ENCODE results near the gene BTBD16.

BTBD16 gene

DNA sequence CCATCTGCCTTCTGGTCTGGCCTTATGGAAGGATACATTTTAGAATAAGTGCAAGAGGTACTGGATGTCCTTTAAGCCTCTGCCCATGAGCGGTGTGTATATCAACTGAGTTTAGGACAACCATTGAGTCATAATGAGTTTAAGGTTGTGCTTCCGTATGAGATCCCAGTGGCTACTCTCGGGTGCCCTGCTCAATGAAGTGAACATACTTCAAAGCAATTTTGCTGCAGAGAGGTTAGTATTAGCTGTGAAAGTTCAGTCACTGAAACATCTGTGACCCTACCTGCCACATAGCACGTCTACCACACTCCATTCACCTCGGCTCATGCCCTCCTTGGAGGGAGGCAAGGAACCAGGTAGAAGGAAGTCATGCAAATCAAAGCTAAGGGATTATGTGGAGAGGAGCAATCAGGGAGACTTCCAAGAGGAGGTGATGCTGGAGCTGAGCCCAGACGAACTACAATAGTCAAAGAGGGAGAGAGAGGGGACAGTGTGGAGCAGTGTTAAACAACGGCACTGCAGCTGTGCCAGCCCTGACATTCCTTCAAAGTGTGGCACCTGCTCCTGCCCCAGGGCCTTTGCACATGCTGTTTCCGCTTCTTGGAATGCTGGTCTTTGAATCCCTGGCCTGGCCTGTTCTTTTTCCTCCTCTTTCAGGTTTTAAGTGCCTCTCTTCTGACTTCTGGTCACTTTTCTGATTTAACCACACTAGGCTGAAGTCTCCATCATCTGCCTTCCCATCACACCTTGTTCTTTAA is 25.4 kb downstream of the BTBD16 start:
- no peak for DNase-seq

DNA sequence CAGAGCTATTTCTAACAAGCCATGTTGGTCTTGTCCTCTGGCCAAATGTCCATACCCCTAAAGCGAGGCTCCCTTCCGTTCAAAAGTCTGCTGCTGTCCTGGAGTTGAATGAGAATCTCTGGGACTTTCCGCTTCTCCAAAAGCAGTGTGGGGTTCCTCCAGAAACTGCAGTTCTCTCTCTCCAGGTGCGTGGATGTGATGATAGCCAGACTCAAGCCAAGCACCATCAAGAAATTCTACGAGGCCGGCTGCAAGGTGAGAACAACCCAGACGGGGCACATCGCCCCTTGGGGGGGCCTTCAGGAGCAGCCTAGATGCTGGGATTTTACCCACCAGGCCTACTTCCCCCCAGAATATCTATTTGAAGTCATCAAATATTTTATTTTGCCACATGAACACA is 26.5 kb downstream of the BTBD16 start:
- no peak for DNase-seq

DNA sequence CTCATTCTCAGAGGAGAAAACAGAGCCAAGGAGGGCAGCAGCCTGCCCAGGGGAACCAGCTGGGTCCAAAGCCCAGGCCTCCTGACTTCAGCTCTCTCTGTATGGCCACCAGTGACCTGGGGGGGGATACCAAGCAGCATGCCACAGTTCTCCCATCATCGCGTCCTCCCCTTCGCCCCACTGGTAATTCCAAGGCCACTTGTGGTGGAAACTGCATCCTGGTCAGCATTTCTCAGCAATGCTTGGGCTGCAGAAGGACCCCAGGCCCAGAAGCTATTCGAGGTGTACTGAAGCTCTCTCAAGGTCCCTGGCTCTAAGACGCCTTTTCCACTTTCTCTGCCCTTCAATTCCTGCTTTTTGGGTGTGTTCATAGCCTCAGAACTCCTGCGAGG is 27.1 kb downstream of the BTBD16 start:
- DNase-seq, result no peak

DNA sequence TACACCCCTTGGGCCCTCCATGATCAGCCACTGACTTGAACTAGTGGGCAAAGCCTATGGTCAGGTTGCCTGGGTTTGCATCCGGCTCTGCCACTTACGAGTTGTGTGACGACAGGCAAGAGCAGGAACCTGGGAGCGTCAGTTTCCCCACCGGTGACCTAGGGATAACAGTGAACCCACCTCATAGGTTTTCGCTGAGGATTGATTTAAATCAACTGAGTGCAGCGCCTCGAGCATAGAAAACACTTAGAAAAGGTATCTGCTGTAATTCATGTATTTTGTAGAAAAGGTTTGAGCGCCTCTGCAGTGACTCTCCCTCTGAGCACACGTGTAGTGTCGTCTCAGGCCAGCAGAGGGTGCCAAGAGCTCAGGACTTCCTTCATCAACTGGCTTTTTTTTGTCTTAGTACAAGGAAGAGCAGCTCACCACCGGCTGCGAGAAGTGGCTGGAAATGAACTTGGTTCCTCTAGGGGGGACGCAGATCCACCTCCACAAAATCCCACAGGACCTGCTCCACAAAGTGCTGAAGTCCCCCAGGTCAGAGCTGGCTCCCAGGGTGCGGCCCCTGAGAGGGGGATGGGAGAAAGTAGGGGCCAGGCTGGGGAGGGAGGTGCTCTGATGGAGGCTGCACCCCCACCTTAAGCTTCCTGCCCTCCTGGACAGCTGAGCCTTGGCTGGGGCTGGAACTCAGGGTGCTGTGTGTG is 27.7 kb downstream of the BTBD16 start:
- DNase-seq, result peak; percentile 35 to 59

DNA sequence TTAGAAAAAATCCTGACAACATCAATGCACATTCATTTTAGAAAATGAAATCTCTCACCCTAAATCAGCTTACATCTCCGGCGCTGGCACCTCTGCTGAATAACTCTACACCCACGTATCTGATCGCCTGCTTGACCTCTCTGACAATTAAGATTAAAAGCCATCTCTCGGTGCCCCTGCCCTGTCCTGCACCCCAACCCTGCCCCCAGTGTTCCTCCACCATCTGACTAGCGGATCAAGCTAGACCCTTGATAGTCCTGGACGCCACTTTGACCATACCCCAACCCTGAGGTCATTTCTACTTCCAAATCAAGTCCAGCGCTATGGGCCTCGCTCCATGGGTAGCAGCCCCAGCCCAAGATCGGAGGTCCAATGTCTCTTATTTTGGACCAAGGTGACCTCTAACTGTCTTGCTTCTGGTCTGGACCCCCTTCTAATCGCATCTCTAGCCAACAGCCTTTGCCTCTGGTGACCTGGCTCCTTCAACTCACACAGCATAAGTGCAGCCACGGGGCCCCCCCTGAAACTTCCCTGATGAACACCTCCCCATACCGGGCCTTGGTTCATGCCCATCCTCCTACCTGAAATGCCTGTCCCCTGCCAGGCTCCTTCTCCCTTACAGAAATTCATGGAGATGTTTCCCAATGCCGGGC is 28.5 kb downstream of the BTBD16 start:
- DNase-seq, result no peak

DNA sequence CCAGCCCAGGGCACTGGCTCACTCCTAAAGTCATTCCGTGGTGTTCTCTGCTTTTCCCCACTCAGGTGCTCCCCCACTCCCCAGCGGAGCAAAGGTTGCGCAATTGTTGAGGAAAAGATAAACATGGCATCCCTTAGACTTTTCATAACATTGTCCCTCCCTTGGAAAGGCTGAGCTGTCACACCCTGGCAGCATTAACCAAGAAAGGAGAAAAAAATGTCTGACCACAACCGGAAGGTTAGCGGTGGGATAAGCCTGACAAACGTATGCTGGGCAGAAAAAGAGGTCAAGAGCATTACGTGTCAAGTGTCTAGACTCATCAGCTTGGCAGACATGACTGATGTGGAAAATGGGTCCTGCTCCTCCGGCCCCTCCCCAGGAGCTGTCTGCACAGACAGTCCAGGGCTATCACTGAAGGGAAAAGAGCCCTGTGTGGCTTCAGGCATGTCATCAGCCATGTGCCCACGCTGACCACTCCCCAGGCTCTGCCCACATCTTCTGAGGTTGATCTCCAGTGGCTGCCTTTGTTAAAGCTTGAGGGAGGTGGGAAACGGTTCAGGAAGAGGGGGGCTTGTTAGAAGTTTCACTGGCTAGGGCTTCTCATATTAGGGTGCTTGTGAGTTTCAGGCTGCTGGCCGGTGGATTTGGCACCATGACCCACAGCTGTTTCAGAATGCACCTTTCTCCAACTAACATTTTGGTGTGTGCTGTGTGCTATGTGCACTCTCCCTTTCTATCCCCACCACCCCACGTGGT is 30.1 kb downstream of the BTBD16 start:
- no peak for DNase-seq

DNA sequence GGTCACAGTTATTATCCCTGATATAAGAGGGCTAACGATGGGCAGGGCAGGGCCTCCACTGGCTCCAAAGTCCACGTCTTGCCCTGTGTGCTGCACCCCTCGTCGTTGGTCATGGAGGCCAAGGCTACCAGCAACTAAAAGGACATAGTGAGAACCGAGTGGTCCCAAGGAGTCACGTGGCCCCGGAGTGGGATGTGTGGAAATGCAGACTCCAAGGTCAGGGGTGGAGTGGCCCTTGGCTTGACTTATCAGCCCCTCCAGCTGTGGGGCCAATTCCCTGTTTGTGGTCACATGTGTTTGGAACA is 30.7 kb downstream of the BTBD16 start:
- no peak for DNase-seq

DNA sequence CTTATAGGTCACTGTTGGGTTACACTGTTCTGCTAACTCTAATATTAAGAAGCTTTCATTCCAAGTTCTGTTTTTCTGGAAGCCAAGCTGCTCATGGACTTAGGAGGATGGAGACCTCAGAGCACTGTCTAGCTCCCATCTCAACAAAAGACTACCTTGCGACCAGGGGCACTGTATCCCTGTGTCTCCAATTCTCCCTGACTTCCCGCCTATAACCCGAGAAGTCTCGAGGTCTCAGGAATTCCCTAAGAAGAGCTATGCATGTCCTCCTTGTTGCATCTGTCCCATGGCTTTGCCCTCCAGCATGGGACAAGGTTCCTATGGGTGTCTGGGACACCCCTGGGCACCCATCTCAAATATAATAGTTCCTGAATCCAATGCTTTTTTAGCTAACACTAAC is 31.2 kb downstream of the BTBD16 start:
- no peak for DNase-seq

DNA sequence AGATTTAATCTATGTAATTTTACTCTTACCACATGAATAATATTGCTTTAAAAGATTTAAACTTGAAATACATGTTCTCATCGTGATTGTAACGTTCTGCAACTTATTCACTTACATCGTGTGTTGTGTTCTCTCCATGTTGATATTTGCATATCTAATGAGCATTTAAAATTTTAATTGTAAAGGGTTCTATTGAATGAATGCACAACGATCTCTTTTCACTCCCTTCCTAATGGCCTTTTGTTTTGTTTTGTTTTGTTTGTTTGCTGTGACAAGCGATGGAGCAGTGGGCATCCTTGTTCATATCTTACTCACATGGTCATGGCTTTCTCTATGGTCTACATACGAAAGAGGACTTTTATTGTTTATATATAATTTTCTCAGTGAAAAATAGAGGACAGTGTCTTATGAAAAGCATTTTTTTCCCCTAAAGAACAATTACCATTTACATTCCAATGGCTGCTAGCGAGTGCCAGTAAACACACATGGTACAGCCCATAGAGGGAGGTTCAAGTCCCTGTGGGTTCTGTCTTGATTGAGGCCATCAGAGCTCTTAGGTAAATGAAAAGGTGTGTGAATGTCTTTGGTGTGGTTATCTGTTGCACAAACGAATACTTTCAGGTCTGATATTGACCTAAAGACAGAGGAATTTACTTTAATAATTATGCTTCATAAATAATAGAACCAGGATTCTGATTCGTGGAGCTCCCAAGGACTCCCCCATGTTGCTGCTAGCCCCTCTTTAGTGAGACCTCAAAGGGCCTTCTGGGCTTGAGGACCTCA is 32.4 kb downstream of the BTBD16 start:
- no peak for DNase-seq

DNA sequence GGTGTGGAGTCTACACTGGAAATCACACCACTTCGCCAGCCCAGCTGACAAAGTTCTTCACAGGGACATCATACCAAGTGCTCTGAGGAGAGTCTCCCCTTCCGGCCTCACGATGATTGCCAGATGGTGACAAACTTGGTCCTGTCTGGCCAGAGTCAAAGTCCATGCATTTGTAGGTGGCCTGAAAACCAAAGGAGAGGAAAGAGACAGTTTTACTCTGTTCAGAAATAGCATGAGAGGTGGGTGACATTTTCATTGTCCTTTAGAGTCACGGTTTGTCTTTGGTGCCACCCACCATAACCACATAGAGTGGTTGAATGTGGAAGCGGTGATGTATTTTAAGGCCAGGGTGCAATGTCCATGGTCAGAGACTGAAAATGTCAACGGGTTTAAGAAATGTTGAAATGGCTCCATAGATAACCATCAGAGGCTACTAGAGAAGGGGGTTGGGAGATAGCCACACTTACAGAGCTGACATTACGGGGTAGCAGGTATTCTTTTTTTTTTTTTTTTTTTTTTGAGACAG is 33.0 kb downstream of the BTBD16 start:
- no peak for DNase-seq

DNA sequence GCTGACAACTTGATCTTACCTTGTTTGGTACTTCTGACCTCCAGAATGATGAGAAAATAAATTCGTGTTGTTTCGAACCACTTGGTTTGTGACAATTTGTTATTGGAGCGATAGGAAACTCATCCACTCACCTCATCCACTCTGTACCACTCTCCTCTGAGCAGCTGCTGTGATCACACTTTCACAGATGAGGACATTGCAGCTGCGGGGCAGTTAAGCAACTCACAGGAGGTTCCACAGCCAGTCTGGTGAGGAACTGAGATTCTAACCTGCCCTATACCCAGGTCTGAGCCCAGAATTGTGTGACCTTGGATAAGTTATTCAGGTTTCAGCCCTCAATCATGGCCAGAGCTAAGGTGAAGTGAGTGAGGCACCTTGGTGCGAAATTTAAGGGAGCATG is 35.2 kb downstream of the BTBD16 start:
- no peak for DNase-seq

DNA sequence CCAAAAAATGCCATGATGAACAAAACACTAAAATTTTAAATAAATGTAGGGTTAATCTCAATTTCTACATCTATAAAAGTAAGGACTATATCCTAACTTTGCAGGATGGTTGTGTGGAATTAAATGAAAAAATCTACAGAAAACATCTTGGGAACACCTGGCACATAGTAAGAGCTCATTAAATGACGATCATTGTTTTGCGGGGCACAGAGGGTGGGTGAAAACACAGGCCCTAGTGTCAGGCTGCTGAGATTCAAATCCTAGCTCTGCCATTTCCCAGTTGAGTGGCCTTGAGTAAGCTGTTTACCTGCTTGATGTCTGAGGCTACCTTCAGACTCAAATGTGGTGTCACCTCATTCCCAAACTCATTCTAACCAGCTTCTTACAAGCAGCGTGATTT is 35.6 kb downstream of the BTBD16 start:
- no peak for DNase-seq

DNA sequence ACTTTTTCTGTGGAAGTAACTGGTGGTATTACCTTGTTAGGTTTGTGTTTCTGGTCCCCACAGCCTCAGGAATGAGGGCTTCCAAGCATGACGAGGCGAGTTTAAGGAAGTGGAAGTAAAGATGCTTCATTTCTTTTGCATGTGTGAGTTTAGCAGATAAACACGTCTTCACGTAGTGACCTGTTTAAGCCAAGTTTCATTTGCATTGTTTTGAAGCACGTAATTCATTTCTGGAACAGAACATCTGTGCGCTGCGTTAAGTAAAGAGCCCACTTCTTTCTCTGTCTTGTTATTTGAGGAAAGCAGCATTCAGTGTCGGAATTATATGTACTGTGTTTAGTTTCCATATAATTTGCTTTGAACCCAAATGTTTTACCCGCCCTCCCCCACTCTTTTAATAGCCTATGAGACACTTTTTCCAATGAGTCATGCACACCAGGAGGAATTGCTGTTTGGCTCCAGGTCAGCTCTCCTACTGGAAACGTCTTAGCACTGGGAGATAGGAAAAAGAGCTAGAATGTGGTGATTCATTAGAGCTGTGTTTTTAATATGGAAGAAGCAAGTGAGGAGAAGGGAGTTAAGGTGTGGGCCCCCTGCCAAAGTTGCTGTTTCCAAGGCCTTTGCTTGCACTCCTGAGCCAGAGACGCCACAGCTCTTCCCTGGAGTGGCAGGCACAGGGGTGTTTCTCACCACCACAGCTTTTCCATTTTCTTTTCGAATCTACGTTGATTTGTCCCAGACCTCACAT is 36.7 kb downstream of the BTBD16 start:
- DNase-seq, result peak in 1 of 2 experiments; percentile 0

DNA sequence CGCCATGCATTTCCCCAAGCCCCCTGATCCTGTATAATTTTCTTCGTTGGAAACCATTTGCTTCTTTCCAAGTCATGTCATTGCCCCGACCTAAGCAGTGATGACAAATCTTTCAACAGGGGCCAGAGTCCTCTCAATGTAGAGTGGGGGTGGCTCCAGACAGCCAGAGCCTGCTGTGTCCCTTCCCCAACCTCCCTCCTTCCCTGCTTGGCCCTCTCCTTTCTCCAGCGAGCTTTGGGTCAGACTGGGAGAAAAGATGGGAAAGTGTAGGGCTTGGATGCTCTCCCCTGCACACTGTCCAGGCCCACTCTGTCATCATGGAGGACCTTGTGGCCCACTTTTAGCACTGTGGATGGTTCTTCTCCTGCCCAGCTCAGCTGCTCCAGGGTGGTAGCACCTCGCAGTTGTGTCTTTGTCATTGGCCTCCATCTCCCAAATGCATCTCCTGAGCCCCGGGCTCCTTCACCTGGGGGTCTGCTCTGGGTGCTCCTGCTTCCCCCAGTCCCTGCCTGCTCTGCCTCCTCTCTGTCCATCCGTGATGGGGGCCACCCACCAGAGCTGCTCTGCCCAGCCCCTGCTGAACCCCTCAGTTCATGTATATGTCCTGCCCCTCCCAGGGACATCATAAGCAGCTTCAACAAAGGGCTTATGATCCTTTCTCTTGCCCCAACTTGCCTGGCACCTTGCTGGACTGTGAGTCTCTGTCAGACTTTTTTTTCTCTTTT is 37.5 kb downstream of the BTBD16 start:
- DNase-seq, result no peak

DNA sequence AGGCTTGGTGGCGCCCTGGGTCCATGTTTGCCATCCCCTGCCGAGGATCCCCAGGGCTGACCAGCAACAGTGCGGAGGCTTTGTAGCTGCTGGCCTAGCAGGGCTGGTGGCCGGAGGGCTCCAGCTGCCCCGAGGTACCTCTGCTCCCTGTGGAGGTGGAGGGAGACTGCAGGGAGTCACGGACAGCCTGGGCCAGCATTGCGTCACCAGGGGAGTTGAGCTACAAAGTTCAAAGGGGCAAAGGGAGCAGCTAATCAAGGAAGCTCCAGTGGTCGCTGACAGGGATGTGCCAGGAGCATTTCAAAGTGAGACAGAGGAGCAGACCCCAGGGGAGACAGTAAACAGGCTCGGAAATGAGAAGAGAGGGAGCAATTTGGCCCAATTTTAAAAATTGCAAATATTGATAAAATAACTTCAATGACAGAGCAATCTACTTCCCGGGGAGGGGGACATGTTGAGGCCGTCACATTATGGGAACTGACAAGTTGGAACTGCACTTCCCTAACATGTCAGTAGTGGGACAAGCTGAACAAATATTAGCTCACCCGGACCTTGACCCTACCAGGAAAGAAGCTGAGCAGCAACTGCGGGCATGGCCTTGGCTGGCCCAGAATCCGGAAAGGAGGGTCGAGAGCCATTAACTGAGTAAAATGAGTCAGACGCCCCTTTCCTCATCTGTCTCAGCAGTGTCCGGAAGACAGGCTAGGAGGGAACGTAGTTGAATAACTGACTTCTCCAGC is 39.4 kb downstream of the BTBD16 start:
- no peak for DNase-seq

DNA sequence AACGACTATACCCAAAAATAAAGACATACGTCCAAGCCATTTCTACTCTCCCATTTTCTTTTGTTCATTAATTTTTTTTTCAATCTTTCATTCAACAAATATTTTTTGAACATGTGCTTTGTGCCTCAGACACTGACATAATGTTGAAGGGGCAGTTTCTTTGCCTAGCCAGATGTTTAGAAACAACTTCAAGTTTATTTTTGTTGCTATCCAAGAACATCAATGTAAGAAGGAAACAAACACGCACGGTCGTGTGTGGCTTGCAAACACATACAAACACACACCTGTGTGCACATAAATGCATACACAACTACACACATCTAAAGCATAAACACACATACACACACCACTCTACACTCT is 39.9 kb downstream of the BTBD16 start:
- DNase-seq, result no peak

DNA sequence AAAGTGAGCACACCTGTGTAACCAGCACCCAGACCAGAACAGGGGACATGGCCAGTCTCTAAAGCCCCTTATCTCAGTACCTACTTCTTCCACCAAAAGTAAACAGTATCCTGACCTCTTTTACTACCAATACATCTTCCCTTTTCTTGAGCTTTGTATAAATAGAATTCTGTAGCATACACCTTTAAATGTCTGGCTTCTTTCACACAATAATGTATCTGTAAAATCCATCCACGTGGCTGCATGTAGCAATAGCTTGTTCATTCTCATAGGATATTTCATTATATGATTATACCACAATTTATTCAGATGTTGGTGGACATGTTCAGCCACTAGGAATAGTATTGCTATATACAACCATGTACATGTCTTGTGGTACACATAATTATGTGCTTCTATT is 40.6 kb downstream of the BTBD16 start:
- no peak for DNase-seq

DNA sequence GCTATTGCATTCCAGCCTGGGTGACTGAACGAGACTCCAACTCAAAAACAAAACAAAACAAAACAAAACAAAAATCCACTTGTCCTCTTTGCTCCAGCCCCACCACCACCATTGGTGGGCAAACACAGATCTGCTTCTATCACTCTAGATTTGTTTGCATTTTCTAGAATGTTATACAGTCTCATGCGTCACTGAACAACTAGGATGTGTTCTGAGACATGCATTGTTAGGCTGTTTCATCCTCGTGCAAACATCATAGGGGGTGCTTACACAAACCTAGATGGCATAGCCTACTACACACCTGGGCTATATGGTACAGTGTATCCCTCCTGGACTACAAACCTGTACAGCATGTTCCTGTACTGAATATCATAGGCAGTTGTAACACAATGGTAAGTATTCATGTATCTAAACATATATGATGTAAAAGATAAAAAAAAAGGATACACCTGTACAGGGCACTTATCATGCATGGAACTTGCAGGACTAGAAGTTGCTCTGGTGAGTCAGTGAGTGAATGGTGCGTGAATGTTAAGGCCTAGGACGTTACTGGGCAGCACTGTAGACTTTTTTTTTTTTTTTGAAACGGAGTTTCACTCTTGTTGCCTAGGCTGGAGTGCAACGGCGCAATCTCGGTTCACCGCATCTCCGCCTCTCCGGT is 45.3 kb downstream of the BTBD16 start:
- no peak for DNase-seq

DNA sequence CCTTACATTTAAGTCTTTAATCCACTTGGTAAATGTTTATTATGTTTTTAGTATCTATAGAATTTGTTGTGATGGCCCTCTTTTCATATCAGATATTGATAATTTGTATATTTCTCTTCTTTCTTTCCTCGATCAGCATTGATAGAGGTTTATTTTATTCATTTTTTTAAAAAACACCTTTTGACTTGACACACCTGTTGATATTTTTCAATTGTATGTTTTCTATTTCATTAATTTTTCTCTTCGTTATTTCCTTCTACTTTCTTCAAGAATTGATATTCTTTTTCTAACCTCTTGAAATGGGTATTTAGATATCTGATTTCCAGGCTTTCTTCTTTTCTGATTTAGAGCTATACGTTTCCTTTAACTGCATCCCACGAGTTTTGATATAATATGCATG is 50.9 kb downstream of the BTBD16 start:
- DNase-seq, result no peak

DNA sequence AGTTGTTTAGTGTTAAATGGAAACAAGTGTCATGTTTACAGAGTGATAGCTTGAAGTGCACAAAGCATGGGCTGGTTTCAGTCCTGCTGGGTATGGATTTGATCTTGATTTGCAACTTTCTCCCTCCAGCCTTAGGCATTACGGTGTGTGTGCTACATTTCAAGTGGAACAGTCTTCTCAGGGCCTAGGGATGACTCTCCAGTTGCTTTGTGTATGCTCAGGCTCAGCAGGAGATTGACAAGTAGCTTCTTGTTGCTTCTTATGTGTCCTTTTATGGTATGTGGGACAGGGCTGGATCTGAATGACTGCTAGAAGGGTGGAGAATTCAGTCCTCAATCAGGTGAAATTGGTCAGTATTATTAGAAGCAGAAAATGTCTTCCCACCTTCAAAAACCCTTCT is 52.1 kb downstream of the BTBD16 start:
- DNase-seq, result no peak

All from NCI-H2081 (cell line).